Measurements from ENCODE around the gene TRPV5. TPM values are rescaled to one million over a fixed set of nuclear protein-coding genes. Genes with fewer than 3 reads are reported as not detected.

TRPV5 gene
- total and polyA plus RNA-seq, 9 donors = not detected

GRCh38 chr7:142887282-142888015, 46.1 kb downstream of the TRPV5 start:
- DNase-seq = no peak
- H3K27ac ChIP-seq = no peak overlapping the region
- intact Hi-C loops (cut with DNase I) = loop anchor here in 1 of 4 donors (10.0 kb wide), 1 partner anchor 327 kb away; no protein-coding TSS in a partner anchor
- H3K9me3 ChIP-seq = no peaks in the 10 kb centered on the region
- H3K4me3 ChIP-seq = no peak overlapping the region
- TF ChIP-seq POLR2A (IDR thresholded peaks at IDR 0.05) (no peak), EP300 (IDR thresholded peaks at IDR 0.05) (no peak), CTCF (IDR thresholded peaks at IDR 0.05) (no peak)
- no peaks in the 10 kb centered on the region for H3K4me1 ChIP-seq (ENCODE audit: insufficient read depth)
- no peaks in the 10 kb centered on the region for H3K36me3 ChIP-seq
- WGBS, 3 donors = 82 to 91% (median 89%) methylated on average over 12 of the region's 12 CpGs
- no peaks in the 10 kb centered on the region for H3K27me3 ChIP-seq

- H3K4me3 ChIP-seq = no peak overlapping the region
- H3K9me3 ChIP-seq = no peaks in the 10 kb centered on the region
- intact Hi-C loops (cut with DNase I) = loop anchor here in 1 of 4 donors (10.0 kb wide), 1 partner anchor 328 kb away; no protein-coding TSS in a partner anchor
- no peaks in the 10 kb centered on the region for H3K36me3 ChIP-seq
- TF ChIP-seq POLR2A (IDR thresholded peaks at IDR 0.05) = no peak
- no peak for TF ChIP-seq EP300 (IDR thresholded peaks at IDR 0.05)
- TF ChIP-seq CTCF (IDR thresholded peaks at IDR 0.05) = no peak
- no peak for DNase-seq
- H3K27me3 ChIP-seq = no peaks in the 10 kb centered on the region
- no peaks in the 10 kb centered on the region for H3K4me1 ChIP-seq (ENCODE audit: insufficient read depth)
- 71 to 74% (median 73%) methylated on average over 7 of the region's 7 CpGs for WGBS, 3 donors
- no peak overlapping the region for H3K27ac ChIP-seq
These were observed 46.7 kb downstream of the TRPV5 start for GRCh38 chr7:142886866-142887265.

- Histone ChIP-seq H3K27ac (no peak within 1 kb of the TSS), H3K4me3 (no peak within 1 kb of the TSS), H3K4me1 (ENCODE audit: insufficient read depth) (no peaks in the 10 kb centered on the region), H3K36me3 (no peaks in the 10 kb centered on the region), H3K27me3 (no peaks in the 10 kb centered on the region), H3K9me3 (no peaks in the 10 kb centered on the region)
- intact Hi-C loops (cut with DNase I) = loop anchor here in 1 of 4 donors (10.0 kb wide), 1 partner anchor 329 kb away; no protein-coding TSS in a partner anchor
- DNase-seq = no peak
- WGBS, 3 donors = 52 to 63% (median 54%) methylated on average over 16 of the region's 16 CpGs
- TF ChIP-seq CTCF (IDR thresholded peaks at IDR 0.05) (no peak), POLR2A (IDR thresholded peaks at IDR 0.05) (no peak), EP300 (IDR thresholded peaks at IDR 0.05) (no peak)
These were observed 48.0 kb downstream of the TRPV5 start, which contains the start of gene TRPV6 for GRCh38 chr7:142885311-142886230. Gene TRPV6, minus strand, starts transcription at chr7:142885745.

- H3K36me3 ChIP-seq = no peaks in the 10 kb centered on the region
- no peak overlapping the region for H3K27ac ChIP-seq
- no peak for DNase-seq
- H3K27me3 ChIP-seq = no peaks in the 10 kb centered on the region
- WGBS, 3 donors = 53 to 62% (median 61%) methylated on average over 4 of the region's 4 CpGs
- H3K4me1 ChIP-seq (ENCODE audit: insufficient read depth) = no peaks in the 10 kb centered on the region
- H3K4me3 ChIP-seq = no peak overlapping the region
- no peaks in the 10 kb centered on the region for H3K9me3 ChIP-seq
- TF ChIP-seq POLR2A (IDR thresholded peaks at IDR 0.05) = no peak
- no peak for TF ChIP-seq EP300 (IDR thresholded peaks at IDR 0.05)
- TF ChIP-seq CTCF (IDR thresholded peaks at IDR 0.05) = no peak
- intact Hi-C loops (cut with DNase I) = loop anchor here in 1 of 4 donors (10.0 kb wide), 1 partner anchor 331 kb away; no protein-coding TSS in a partner anchor
These were observed 49.3 kb downstream of the TRPV5 start for GRCh38 chr7:142884286-142884640.
